Inflammatory macrophage treated with lipopolysaccharide for 4 hours (primary cell): ENCODE data around the gene PTPRJ.

Experiments
- DNase-seq: peaks from one replicate; pipeline ENCODE4 v3.0.0-alpha.2; 2020

The PTPRJ gene

GRCh38 chr11:47997063-47998053 lies 17.0 kb downstream of the PTPRJ start:
- no peak for DNase-seq

GRCh38 chr11:47998345-47998732 lies 18.0 kb downstream of the PTPRJ start:
- DNase-seq: no peak

GRCh38 chr11:47998733-47999359 lies 18.5 kb downstream of the PTPRJ start:
- no peak for DNase-seq

GRCh38 chr11:48000432-48000831 lies 20.1 kb downstream of the PTPRJ start:
- no peak for DNase-seq

- no peak for DNase-seq
These were observed 21.2 kb downstream of the PTPRJ start for GRCh38 chr11:48001438-48002021.

GRCh38 chr11:48002561-48002960 lies 22.2 kb downstream of the PTPRJ start:
- DNase-seq: no peak

- no peak for DNase-seq
These were observed 23.6 kb downstream of the PTPRJ start for GRCh38 chr11:48003926-48004325.

GRCh38 chr11:48004456-48004855 lies 24.1 kb downstream of the PTPRJ start:
- no peak for DNase-seq

- DNase-seq: peak; percentile 82
These were observed 24.8 kb downstream of the PTPRJ start for GRCh38 chr11:48005136-48005535.

GRCh38 chr11:48005831-48006270 lies 25.5 kb downstream of the PTPRJ start:
- no peak for DNase-seq

GRCh38 chr11:48006301-48006992 lies 26.1 kb downstream of the PTPRJ start:
- peak; percentile 57 for DNase-seq

GRCh38 chr11:48007677-48008076 lies 27.3 kb downstream of the PTPRJ start:
- DNase-seq: peak; percentile 99

- peak; percentile 100 for DNase-seq
These were observed 28.6 kb downstream of the PTPRJ start for GRCh38 chr11:48008951-48009270.

- DNase-seq: no peak
These were observed 30.9 kb downstream of the PTPRJ start for GRCh38 chr11:48011102-48011797.

- DNase-seq: no peak
These were observed 31.5 kb downstream of the PTPRJ start for GRCh38 chr11:48011798-48012391.

- peak; percentile 59 for DNase-seq
These were observed 33.0 kb downstream of the PTPRJ start for GRCh38 chr11:48013269-48013901.

GRCh38 chr11:48014917-48015316 lies 34.6 kb downstream of the PTPRJ start:
- DNase-seq: peak; percentile 79

GRCh38 chr11:48017105-48017830 lies 36.9 kb downstream of the PTPRJ start:
- DNase-seq: no peak

- DNase-seq: peak; percentile 67
These were observed 37.6 kb downstream of the PTPRJ start for GRCh38 chr11:48017831-48018527.

- no peak for DNase-seq
These were observed 38.3 kb downstream of the PTPRJ start for GRCh38 chr11:48018528-48019216.
